ENCODE results near the gene TEAD2. TPM values are rescaled to one million over a fixed set of nuclear protein-coding genes. Genes with fewer than 3 reads are reported as not detected.

TEAD2 gene
- total RNA-seq, 3 donors from 2014 or later: 9.8 to 64.0 (median 21.8) TPM

DNA sequence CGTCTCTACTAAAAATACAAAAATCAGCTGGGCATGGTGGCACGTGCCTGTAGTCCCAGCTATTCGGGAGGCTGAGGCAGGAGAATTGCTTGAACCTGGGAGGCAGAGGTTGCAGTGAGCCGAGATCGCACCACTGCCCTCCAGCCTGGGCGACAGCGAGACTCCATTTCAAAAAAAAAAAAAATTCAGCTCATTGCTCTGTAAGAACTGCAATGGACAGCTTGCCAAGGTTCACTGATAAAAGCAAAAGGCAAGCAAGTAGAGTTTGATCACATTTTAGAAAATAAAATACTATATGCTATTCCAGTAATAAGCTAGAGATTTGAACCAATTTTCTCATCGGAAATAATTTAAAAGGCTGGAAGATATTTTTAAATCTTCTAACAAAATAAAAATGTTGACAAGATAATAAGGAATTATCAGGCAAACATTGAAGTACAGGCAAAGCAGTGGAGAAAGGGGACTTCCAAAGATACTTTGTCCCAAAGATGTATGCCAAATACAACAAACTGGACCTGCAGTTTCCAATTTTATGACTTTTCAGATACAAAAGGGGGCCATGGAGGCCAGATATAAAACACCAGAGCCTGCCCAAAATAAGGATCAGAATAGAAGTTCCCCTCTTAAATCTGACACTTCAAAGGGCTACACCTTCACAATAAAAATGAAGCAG lies 66.9 kb downstream of the TEAD2 start:
- Histone ChIP-seq H3K36me3 (ENCODE audit: low read depth) (no peaks in the 10 kb centered on the region), H3K4me3 (no peak overlapping the region), H3K9me3 (no peaks in the 10 kb centered on the region), H3K4me1 (ENCODE audit: low read depth) (no peaks in the 10 kb centered on the region)
- TF ChIP-seq CTCF (IDR thresholded peaks at IDR 0.05): no peak
- no peak for ATAC-seq
- intact Hi-C loops (cut with DNase I, micrococcal nuclease): no loop called here
- no peak for DNase-seq

GRCh38 chr19:49294401-49294800 lies 67.8 kb downstream of the TEAD2 start:
- intact Hi-C loops (cut with DNase I, micrococcal nuclease): no loop called here
- DNase-seq (no peak), ATAC-seq (no peak)
- Histone ChIP-seq H3K9me3 (no peaks in the 10 kb centered on the region), H3K4me3 (no peak overlapping the region), H3K36me3 (ENCODE audit: low read depth) (no peaks in the 10 kb centered on the region), H3K4me1 (ENCODE audit: low read depth) (no peaks in the 10 kb centered on the region)
- TF ChIP-seq CTCF (IDR thresholded peaks at IDR 0.05): no peak

Small RNA genes lying within 50 kb of the gene (microRNA-seq; reads per million reads assigned to microRNA genes)
- not detected for gene MIR4324

Other genes with a start within 250 kb of the TEAD2 start
- gene LIN7B, start 248.0 kb downstream of the TEAD2 start, total RNA-seq: 10 to 100 TPM in 2 of 3 donors, 1 to 10 TPM in 1; 7.2 to 20.4 (median 11.7) TPM
- 1 to 10 TPM; 1.8 to 3.2 (median 2.1) TPM for gene C19orf73, start 243.3 kb downstream of the TEAD2 start, total RNA-seq
- 10 to 100 TPM; 15.1 to 21.4 (median 19.6) TPM for gene PPFIA3, start 242.9 kb downstream of the TEAD2 start, total RNA-seq
- gene HRC, start 207.0 kb downstream of the TEAD2 start, total RNA-seq: 1 to 10 TPM in 2 of 3 donors, under 1 TPM in 1; 0.73 to 1.9 (median 1.2) TPM
- gene TRPM4, start 204.6 kb downstream of the TEAD2 start, total RNA-seq: 100 to 1,000 TPM; 182 to 398 (median 274) TPM
- 1 to 10 TPM in 1 of 3 donors, under 1 TPM in 2; 0.36 to 3.7 (median 0.52) TPM for gene SLC6A16, start 37.2 kb downstream of the TEAD2 start, total RNA-seq
- 10 to 100 TPM in 2 of 3 donors, 1 to 10 TPM in 1; 5.6 to 11.2 (median 10.1) TPM for gene CD37, start 27.0 kb downstream of the TEAD2 start, total RNA-seq
- under 1 TPM in 1 of 3 donors, not detected in 2; 0.44 TPM for gene DKKL1, start 1.5 kb upstream of the TEAD2 start, total RNA-seq
- not detected for gene KASH5, start 25.8 kb upstream of the TEAD2 start, total RNA-seq
- not detected for gene PTH2, start 61.0 kb upstream of the TEAD2 start, total RNA-seq
- not detected for gene GFY, start 63.0 kb upstream of the TEAD2 start, total RNA-seq
- gene SLC17A7, start 79.1 kb upstream of the TEAD2 start, total RNA-seq: 1 to 10 TPM in 1 of 3 donors, under 1 TPM in 2; 0.20 to 1.0 (median 0.51) TPM
- 10 to 100 TPM; 65.2 to 78.7 (median 76.6) TPM for gene PIH1D1, start 89.4 kb upstream of the TEAD2 start, total RNA-seq
- 10 to 100 TPM; 31.2 to 36.4 (median 36.3) TPM for gene ALDH16A1, start 90.8 kb upstream of the TEAD2 start, total RNA-seq
- gene FLT3LG, start 111.8 kb upstream of the TEAD2 start, total RNA-seq: 10 to 100 TPM in 1 of 3 donors, 1 to 10 TPM in 2; 3.3 to 14.8 (median 7.8) TPM
- gene RPL13A, start 125.2 kb upstream of the TEAD2 start, total RNA-seq: 1,000 to 10,000 TPM; 2,162 to 2,782 (median 2,296) TPM
- gene RPS11, start 134.0 kb upstream of the TEAD2 start, total RNA-seq: 1,000 to 10,000 TPM; 1,414 to 1,682 (median 1,521) TPM
- 100 to 1,000 TPM; 308 to 537 (median 450) TPM for gene FCGRT, start 150.2 kb upstream of the TEAD2 start, total RNA-seq
- gene RCN3, start 165.6 kb upstream of the TEAD2 start, total RNA-seq: 10 to 100 TPM; 28.5 to 42.2 (median 34.0) TPM
- gene NOSIP, start 218.1 kb upstream of the TEAD2 start, total RNA-seq: 10 to 100 TPM; 59.2 to 72.5 (median 66.3) TPM
- 10 to 100 TPM in 2 of 3 donors, 1 to 10 TPM in 1; 9.1 to 25.1 (median 18.9) TPM for gene PRRG2, start 218.9 kb upstream of the TEAD2 start, total RNA-seq
- gene PRR12, start 228.8 kb upstream of the TEAD2 start, total RNA-seq: 10 to 100 TPM; 24.2 to 37.3 (median 26.2) TPM